NCI-H2196 (cell line): Measurements from ENCODE around the gene KRT79.
"Not testable (repeated sequence)": the region's sequence is repeated elsewhere in the genome, so short reads cannot be mapped to it uniquely, and the experiment has no call there.

Experiments
- DNase-seq: peaks from one replicate; lab custom pipeline; 2025; ENCODE audit not compliant: unreplicated experiment; lab: John Stamatoyannopoulos, UW

The KRT79 gene

DNA sequence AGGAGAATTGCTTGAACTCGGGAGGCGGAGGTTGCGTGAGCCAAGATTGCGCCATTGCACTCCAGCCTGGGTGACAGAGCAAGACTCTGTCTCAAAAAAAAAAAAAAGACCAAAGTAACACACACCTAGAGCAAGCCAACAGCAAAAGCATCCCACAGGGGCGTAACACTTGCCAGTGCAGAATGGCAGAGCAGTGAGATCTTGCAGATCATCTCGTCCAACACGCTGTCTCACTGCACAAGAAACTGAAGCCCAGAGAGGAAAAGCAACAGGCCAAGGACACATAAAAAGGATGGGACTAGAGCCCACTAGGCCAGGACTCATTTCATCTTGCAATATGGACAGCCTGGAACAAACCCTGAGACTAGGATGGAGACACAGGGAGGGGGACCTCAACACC is 27.4 kb upstream of the KRT79 start:
- DNase-seq, result no peak

DNA sequence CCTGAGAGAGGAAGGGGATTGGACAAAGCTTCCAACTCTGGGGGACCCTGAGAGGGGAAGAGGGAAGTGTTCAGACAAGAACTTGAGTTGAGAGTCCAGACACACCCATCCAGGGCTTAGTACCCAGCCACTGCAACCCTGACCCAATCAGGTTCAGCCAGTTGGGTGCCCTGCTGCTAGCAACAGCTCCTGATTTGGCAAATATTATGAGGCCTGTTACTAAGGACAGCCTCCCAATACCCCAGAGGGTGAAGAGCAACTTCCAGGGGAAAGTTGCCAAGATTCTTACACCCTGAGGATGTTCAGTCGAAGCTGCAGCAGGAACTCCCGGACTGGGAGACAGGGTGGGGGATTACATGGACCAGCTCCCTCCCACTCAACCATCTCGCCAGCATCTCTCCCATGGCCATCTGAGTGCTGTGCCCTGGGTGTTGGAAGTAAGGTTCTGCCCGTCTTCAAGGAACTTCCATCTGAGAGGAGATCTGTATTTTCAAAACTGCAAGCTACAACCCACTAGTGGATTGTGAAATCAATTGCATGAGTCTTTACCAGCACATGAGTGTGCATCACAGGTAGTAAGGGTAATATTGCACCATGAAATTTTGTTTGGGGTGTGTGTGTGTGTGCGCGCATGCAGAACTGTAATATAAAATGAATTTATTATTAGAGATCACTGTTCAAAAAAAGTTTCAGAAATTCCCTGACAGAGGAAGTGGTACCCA is 26.2 kb upstream of the KRT79 start:
- peak; percentile 39 for DNase-seq

DNA sequence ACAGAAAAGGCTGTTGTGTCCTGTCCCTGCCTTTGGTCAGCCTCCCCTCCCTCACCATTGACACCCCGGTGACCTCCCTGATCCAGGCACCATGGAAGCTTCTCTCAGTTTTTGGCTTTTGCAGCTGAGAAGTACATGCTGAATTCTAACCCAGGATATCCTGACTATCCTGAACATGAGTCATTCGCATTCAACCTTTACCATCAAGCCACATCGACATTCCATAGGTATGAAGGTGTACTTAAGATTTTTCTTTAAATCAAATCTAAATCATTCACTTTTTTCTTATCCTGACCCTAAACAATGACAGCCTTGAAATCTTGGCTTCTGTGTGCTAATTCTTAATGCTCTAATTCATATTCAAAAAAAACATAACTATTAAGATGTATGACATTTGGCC is 23.4 kb upstream of the KRT79 start:
- DNase-seq, result no peak

DNA sequence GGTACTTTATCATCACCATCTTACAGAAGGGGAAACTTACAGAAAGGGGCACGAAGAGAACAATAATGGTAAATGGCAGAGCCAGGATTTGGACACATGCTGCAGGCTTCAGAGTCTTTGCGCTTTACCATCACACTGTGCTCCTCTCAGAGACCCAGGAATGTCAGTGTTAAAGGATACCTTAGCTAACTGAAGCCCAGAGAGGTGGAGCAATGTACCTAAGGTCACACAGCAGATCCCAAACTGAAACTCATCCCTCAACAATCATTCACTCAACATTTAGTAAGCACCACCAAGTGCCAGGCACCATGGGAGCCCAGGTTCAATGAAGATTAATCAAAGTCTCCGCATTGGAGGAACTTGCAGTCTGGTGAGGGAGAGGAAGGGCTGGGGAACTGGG is 22.7 kb upstream of the KRT79 start:
- no peak for DNase-seq

DNA sequence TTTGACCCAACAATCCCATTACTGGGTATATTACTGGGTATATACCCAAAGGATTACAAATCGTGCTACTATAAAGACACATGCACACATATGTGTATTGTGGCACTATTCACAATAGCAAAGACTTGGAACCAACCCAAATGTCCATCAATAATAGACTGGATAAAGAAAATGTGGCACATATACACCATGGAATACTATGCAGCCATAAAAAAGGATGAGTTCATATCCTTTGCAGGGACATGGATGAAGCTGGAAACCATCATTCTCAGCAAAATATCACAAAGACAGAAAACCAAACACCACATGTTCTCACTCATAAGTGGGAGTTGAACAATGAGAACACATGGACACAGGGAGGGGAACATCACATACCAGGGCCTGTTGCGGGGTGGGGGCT is 22.0 kb upstream of the KRT79 start:
- DNase-seq, result not testable (repeated sequence)

DNA sequence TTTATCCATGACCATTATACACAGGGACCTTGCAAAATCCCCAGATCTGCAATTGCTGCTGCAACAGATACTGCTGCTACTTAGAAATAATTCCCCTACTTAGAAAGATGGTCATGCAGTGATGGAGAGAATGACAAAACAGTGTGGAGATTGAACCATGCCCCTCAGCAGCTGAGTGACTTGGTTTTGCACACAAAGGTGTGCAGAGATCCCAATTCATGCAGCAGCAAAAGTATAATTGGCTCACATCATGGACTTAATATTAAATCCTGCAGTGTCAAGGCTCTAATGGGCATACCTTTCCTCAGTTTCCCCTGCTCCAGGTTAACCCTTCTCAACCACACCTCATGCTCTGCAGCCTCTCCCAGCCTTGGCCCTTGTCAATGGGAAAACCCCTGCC is 17.7 kb upstream of the KRT79 start:
- DNase-seq, result no peak

DNA sequence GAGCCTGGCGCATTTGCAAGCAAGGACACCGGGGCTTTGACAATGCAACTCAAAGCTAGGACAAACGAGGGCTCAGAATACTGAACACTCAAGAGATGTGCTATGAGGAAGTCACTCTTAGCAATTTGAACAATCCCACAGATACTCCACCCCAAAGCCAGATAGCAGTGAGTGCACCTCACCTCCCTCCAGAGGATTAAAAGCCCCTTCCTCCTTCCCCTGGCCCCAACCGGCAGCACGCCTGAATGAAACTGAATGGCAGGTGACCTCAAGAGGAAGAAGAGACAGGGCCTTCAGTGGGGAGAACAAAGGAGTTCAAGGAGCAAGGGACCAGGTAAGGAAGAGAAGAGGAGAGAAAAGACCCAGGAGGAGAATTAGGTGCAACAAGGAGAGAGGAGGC is 16.6 kb upstream of the KRT79 start:
- no peak for DNase-seq

DNA sequence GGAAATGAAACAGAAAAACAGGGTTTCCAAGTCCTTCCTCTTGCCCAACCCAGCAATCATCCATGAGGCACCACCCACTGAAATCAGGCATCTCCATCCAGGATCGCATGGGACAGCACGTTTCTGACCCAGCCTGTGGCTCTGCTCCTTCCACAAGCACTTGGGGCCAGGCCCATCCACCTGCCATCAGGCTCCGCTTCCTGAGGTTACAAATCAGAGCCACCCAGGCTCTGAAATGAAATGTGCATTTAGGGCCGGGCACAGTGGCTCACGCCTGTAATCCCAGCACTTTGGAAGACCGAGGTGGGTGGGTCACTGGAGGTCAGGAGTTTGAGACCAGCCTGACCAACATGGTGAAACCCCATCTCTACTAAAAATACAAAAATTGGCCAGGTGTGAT is 15.4 kb upstream of the KRT79 start:
- DNase-seq, result no peak

DNA sequence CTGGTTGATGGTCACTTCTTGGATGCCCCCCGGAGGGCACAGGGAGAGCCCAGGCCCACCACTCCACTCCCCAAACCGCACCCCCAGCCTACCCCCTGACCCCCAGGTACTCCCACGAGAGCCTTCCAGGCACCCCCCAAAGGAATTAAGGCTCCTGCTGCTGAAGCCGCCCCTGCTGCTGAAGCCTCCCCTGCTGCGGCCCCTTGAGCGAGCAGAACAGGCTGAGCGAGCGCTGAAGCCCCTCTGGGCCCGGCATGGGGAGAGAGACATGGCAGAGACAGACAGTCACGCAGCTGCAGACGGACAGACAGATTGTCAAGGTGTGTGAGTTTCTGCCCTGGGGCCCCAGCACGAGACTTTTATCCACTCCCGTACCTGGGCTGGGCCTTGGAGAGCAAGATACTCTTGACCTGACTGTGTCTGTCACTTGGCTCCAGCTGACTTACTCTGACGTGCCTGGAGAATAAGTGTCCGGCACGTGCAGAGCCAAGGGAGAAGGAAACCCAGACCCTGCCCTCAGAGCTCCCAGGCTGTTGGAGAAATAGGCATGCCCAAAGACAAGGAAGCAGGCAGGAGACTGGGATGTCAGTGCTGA is 14.6 kb upstream of the KRT79 start, which contains the start of gene KRT78:
Gene KRT78, minus strand, starts transcription at position 334 of the 595 bp plus-strand sequence. Its CDS starts 64 bp downstream, at position 270.
- no peak for DNase-seq

DNA sequence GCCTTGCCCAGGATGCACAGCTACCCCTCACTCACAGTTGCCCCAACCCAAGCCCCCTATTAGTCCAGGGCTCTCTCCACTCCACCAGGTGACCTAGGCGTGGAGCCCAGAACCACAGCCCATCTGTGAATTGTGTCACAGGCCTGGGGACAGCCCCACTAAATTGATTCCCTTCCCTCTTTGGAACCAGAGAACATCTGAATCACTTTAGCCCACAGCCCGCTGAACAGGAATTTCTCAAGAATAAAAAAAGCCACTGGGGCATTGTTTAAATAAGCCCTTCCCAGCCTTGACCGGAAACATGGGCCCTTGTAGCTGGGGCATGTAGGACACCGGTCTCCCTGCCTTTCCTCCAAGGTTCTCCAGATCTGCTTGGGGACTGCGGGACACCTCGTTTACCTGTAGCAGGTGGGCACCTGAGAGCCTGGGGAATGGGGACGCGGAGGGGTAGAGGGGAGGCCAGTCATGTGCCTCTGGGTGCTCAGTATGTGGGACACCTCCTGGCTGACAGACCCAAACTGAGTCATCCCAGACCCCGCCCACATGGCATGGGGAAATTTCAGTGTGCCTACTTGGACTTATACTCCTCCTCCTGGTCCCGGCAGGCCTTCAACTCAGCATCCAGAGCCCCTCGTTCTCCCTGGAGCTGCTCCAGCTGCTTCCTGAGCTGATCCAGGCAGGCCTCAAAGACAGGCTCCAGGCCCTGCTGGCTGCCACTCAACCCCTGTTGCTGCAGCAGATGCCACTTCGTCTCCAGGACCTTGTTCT is 13.4 kb upstream of the KRT79 start:
- DNase-seq, result no peak

DNA sequence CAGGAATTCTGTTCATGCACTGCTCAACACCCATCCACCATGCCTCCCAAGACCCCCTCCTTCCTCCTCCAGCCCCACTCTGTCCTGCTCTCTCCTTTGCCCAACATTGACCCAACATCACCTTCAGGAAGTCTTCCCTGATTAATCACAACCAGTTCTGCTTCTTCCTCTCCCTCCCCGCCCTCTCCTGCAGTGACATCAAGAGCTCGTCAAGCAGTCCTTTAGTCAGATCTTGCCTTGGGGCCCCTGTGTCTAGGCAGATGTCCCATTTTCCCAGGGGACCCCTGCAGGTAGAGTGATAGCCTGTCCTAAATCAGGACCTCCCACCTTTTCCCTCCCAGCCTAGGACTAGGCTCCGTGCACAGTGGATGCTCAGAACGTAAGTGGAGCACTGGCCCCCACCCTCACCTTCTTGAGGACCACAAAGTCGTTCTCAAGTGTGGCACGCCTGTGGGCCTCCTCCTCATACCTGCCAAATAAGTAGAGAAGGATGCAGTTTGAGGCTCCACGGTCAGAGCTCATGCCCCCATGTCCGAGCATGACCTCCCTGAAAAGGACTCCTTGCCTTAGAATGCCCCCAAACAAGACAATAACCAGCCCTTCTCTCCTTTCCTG is 12.4 kb upstream of the KRT79 start:
- DNase-seq, result no peak

DNA sequence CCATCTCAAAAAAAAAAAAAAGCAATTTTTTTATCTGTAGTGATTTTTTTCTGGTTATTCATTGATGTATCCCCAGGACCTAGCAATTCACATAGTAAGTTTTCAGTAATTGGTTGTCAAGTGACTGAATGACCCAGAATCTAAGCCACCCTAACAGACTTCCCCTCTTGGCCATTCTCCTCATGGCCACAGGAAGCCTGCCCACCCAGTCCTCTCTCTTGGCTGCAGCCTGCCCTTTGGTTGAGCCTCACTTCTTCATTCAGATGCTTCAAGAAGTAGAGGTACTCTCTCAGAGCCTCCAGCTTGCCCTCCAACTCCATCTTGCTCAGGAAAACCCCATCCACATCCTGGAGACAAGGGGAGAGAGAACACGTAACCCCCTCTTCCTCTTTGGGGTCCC is 11.8 kb upstream of the KRT79 start:
- DNase-seq, result no peak

DNA sequence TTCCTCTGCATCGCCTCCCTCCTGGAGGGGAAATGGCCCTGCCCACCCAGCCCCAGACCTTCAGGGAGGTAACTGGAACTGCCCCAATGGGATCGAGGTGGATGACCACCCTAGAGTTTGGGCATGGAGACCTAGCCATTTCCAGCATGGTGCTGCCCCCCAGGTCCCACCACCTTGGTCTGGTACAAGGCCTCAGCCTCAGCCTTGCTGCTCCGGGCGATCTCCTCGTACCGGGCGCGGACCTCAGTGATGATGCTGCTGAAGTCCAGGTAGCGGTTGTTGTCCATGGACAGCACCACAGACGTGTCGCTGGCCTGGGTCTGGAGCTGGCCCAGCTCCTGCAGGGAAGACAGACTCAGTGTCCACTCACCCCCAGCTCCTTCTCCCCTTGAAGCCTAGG is 10.3 kb upstream of the KRT79 start:
- no peak for DNase-seq

DNA sequence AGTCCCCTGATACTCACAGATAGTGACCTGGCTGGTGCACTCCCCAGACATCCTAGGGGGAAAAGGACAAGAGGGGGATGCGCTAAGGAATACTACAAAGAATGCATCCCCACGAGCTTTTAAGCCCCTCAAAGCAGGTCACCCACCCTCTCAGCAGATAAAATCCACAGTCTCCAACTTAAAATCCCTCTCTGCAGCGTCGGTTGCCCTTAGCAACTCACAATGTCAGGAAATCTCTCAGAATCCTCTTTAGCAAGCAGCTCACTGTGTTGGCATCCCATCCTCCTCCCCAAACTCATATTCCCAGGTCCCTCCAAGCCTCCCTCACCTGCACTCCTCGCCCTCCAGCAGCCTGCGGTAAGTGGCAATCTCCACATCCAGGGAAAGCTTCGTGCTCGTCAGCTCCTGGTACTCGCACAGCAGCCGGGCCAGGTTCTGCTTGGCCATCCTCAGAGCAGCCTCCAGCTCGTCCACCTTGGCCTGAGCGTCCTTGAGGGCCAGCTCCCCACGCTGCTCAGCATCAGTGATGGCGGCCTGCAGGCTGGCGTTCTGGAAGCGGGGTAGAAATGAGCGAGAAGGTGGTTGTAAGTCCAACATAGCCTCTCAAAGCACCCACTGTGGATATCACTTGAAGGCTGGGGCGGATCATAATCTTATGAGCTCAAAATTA is 5.5 kb upstream of the KRT79 start:
- no peak for DNase-seq

DNA sequence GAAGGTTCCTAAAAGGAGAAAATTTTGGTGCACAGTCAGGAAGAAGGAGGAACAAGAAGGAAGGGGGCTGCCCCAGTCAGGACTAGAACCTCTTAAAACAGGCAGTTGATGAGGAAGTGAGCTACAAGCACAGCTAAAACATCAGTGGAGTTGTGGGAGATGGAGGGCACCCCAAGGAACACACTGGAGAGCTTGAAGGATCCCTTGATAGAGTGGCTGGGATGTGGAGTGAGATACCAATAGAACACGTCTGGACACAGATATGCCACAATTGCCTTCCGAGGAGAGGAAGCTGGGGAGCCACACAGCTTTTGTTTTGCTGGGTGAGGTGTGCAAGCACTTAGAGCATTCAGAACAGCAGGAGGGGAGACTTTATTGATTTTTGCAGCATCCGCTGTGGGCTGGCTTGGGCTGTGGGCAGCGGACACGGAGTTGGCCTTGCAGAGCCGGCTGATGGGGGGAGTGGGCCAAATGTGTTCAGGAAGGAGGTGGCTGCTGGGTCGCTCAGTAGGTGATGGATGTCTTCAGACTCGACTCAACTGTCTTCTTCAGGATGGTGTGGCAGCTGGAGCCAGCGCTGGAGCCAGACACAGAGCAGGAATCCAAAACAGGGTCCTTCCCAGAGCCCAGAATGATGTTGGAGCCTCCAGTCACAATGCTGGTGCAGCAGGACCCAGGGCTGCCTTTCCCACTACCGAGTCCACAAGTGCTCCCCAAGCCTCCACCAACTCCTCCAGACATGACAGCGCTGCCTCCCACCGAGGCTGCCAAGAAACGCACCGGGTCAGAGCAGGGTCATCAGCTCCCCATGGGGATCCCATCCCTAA is 4.7 kb upstream of the KRT79 start:
- DNase-seq, result no peak

DNA sequence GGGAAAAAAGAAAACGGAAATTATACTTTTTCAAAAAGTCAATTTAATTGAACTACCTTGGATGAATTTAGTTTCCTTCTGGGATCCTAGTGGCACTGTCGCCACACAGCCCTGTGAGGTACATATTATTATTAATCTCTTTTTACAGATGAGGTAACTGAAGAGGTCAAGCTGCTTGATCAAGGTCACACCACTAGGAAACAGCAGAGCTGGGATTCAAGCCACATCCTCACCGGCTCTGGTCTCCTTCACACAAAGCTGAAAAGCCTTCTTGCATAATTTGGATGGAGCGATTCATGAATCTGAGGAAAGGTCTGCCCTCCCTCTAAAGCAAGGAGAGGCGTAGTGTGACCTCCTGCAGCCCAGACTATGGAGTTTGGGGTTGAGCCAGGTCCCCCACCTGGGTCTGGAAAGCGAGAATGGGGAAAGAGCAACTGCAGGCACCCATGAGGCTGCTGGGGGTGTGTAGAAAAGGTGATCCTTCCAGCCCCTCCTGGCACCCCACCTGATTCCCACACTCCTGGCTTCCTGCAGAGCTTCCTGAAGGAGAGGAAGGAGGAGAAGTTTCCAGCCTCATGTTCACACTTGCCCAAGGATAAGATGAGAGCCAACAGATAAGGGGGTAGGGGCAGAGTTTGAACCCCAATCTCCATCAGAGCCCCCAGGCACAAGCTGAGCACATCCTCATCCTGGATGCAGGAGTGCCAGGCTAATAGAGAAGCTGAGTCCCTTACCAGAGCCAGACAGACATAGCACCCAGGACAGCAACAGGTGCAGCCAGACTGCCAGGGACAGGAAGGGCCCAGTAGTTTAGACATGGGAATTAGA is 3.9 kb upstream of the KRT79 start:
- no peak for DNase-seq

DNA sequence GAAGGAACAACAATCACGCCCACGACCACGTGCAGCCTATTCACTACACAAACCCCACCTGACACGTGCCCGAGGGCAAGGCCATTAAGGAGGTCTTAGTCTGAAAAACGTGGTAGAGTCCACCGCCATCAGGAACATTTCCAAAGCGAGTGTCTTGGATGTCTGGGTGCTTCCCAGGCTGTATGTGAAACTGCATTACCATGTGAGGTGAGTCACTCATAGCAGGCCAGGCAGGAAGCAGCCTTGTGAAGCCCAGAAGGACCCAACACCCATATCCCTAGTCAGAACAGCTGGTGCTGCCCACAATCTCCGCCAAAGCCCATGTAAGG is 3.3 kb upstream of the KRT79 start:
- no peak for DNase-seq

DNA sequence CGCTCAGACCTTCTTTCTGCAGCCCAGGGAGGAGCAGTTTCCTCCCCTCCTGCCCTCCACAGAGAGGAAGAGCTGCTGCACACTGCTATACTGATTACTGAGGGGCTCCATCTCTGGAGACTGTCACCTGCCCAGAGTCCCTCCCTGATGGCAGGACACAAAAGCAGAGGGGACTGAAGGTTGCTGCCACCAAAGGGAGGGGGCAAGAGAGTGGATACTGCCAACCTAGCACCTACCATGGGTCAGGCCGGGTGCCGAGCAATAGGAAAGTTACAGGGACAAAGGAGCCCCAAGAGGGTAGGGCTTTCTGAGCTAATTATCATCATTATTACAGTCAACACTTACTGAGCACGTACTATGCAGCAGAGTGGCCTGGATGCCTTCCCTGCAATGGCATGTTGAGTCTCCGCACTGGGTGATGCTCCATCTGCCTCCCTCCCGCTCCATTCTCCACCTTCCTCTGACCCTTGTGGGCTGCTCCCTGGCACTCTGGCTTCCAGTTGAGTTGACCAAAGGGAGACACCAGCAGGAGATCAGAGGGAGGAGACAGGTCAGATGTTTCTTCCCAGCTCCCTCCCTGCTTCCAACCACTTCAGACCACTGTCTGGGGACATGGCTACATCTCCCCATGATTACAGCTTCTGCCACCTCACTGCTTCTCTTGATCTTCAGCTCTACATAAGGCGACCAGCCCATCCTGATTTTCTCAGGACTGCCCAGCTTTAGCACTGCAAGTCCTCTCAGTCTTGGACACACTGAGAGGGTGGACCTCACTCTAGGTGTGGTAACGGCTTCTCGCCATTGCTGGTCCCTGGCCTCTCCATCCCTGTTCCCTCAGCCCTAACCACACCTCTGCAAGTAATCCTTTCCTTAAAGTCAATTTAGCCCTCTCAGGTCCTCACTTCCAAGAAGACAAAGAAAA is 2.6 kb upstream of the KRT79 start:
- DNase-seq, result no peak

DNA sequence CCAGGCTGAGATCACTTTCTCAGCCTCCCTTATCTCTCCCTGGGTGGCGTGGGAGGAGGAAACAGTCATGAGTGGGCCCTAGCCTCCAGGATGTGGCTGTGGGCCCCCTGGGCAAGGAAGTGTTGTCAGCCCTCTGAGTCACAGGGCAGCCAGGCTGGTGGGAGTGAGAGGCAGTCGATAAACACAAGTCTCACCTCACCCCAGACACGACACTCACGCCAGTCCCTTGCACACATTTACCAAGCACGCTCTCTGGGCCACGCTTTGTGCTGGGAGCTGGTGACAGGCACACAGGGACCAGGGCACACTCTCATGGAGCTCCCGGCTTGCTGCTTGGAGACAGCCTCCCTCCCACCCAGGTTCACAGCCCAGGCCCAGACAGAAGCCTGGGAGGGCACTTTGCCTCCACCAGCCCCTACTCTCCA is 1.9 kb upstream of the KRT79 start:
- no peak for DNase-seq
